Lung microvascular endothelial cell (primary cell): ENCODE data around the gene GREB1L. TPM values are rescaled to one million over a fixed set of nuclear protein-coding genes. Genes with fewer than 3 reads are reported as not detected.
"Not testable (repeated sequence)": the region's sequence is repeated elsewhere in the genome, so short reads cannot be mapped to it uniquely, and the experiment has no call there.

Experiments
- DNase-seq, 2 donors: peaks; one replicate each; pipeline versions ENCODE4 v3.0.0 to v3.0.0-alpha.2; 2010; ENCODE audit warnings: low read depth in 2 of 2
- total RNA-seq: library from RNA; depleted of rRNA; stranded (reverse); fragments of >200 nt; gene quantifications from 2 replicates; pipeline ENCODE4 v1.2.1, GENCODE V29; 2014

GREB1L gene
- total RNA-seq, 1 donor from 2014 or later: 2.0 TPM

DNA sequence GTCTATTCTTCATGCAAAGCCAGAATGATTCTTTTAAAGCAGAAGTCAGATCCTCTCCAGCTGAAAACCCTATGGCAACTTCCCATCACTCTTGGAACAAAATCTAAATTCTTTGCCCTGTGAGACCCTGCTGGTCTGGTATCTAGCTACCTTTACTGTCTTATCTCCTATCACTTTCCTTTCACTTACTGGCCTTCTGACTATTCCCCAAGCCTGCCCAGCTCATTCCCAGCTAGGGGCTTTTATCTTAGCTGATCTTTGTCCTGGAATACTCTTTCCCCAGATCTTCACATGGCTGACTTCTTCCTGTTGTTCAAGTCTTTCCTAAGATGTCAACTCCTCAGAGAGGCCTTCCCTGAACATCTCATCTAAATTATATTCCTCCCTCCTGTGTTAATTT lies 63.6 kb downstream of the GREB1L start:
- DNase-seq: no peak

DNA sequence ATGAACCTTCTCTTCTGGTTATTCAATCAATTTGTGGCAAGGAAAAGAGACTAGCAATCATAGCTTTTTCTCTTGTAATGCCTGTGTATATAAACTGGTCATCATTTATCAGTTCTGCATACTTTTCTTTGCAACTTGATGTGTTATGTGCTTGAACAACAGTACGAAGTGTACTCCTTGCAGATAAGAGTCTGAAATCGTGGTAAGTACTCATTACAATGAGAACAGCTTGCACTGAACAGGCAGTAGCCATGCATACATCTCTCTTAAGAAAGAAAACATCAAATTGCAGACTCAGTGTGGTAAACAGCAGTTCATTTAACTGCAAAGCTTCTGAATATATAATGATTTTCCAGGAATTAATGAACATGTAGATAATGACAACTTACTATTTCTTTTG lies 64.3 kb downstream of the GREB1L start:
- DNase-seq: no peak

DNA sequence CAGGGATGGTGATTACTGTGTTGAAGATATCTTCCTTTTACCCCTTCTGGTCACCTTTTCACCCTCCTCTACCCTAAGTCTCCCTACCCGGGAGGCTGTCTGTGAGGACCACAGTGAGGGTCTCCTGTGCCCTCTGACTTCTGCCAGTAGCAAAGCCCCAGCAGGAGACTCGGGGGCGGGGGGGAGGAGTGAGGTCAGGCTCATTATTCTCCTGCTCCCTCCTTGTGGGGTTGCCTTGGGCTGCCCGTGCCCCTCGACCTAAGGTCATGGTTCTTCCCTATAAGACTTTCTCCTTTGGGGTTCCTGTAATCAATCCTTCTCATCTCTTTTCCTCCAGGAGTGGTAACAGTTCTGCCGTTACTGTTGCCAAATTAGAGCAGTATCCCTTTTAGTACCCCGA lies 65.5 kb downstream of the GREB1L start:
- DNase-seq: no peak

DNA sequence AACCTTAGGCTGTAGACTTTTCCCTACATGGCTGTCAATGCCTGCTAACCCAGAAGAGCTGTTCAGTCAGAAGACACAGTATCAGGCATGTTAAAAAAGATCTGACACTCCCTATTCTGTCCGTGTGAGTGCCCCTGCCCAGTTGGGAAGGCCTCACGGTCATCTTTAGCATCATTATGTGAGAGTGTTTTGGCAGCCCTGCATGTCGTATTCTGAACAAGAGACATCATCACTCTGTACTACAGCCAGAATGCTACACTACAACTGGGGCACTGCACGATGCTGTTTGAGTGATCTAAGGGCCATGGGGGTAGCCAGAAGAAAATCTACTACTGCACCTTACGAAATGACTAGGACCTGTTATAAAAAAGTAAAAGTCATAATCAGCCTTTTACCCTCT lies 67.2 kb downstream of the GREB1L start:
- DNase-seq: no peak

DNA sequence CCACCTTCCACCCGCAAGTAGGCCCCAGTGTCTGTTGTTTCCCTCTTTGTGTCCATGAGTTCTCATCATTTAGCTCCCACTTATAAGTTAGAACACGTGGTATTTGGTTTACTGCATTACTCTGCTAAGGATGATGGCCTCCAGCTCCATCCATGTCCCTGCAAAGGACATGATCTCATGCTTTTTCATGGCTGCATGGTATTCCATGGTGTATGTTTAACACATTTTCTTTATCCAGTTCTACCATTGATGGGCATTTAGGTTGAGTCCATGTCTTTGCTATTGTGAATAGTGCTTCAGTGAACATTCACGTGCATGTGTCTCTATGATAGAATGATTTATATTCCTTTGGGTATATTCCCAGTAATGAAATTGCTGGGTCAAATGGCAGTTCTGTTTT lies 69.9 kb downstream of the GREB1L start:
- DNase-seq: not testable (repeated sequence)

DNA sequence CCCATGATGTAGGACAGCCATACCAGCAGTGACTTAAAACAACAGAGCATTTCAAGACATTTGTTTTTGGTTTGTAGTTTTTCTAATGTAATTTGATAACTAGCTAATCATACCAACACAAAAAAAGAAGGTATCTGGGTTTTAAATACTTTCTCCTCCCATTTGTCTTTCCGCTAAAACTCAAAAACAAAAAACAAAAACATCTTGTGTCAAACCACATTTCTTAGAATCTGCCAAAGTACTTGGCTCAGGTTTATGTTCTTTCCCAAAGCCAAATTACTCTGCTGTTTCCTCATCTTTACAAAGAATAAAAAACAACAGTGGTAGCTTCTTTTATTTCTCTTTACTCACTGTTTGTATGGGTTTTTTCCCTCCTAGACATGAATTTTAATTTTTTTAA lies 71.5 kb downstream of the GREB1L start:
- no peak for DNase-seq

DNA sequence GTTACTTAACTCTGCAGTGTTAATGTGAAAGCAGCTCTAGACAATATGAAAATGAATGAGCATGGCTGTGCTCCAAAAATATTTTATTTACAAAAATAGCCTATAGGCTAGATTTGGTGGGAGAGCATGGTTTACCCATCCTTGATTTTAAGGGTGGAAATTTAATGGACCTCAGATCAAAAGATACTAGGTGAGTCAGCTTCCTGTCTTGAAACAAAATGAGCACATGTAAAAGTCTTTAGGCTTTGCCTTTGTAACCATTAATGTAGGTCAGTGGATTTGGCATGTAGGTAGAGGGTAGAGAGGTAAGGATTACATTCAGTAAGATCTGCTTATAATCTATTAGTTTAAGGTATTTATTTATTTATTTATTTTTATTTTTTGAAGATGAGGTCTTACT lies 72.7 kb downstream of the GREB1L start:
- peak in 1 of 2 donors; percentile 10 for DNase-seq

DNA sequence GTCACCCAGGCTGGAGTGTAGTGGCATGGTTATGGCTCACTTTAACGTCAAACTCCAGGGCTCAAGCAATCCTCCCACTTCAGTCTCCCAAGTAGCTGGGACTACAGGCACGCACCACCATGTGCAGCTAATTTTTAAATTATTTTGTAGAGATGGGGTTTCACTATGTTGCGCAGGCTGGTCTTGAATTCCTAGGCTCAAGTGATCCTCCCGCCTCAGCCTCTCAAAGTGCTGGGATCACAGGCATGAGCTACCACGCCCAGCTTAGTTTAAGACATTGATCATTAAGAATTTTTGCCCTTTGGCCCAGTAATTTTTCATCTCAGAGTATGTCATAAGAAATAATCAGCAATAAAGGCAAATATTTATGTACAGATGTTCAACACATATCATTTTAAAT lies 73.1 kb downstream of the GREB1L start:
- DNase-seq: not testable (repeated sequence)

DNA sequence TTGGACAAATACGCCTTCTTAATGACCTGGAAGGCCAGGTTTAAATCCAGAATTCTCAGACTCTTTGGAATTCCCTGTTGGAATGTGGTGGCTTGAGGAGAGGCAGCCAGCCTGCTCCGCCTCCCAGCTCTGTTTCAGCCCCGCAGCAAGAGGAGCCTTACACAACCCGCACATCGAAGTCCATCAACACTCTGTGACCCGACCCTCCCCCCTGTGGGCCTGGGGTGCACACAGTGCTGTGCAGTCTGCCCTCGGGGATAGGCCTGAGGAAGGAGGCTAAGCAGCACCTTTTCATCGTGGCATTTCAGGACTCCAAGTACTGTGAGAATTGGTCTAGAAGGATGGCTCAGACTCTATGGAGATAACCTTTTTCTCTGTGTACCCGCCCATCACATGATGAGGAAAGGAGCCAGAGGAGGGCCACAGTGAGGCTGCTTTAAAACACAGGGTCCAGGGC lies 73.7 kb downstream of the GREB1L start:
- no peak for DNase-seq

DNA sequence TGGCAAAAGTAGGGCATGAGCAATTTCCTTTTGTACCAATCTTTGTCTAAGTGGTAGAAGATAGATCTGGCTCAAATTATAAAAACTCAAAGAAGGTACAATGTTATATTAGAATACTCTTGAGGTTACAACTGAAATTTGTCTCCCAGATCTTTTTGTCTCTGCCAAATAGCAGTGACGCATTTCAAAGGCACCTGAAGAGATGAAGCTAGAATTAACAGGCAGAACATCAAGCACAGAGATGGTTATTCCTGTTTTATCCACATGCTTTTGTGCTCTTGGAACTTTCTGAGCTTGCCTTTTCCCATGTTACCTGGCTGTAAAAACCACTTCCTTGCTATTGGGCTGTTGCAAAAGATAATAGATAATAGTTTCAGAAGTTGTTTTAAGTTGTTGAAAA lies 74.3 kb downstream of the GREB1L start:
- no peak for DNase-seq

DNA sequence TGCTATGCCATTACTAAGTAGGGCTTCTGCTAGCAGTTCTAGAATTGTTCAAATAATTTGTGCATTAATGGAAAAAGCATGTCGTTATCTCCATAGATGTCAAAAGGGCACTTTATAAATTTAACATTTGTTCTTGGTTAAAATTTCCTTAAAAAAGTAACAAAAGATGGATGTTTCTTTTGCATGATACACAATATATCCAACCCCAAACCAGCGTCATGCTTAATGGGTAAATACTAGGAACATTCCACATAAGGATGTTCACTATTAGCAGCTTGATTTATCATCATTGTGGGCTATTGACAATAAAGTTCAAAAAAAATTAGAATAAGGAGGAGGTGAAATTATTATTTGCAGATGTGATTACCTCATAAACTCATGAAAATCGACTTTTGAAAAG lies 79.7 kb downstream of the GREB1L start:
- DNase-seq: no peak

DNA sequence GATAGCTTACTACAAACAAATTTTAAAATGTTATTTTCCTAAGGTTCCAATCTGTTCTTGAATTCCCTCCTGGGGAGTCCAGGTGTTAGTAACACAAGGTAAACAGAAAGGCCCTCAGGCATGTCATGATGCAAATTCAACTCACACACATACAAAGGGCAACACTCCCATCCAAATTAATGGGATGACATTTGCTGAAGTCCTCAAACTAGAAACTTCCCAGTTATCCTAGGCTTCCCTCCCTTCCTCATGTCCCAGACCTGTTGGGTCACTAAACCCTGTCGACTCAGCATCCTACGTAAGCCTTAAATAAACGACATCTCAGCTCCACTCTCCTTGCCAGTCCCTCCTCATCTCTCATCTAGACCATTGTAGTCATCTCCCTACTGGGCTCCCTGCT lies 85.1 kb downstream of the GREB1L start:
- no peak for DNase-seq

DNA sequence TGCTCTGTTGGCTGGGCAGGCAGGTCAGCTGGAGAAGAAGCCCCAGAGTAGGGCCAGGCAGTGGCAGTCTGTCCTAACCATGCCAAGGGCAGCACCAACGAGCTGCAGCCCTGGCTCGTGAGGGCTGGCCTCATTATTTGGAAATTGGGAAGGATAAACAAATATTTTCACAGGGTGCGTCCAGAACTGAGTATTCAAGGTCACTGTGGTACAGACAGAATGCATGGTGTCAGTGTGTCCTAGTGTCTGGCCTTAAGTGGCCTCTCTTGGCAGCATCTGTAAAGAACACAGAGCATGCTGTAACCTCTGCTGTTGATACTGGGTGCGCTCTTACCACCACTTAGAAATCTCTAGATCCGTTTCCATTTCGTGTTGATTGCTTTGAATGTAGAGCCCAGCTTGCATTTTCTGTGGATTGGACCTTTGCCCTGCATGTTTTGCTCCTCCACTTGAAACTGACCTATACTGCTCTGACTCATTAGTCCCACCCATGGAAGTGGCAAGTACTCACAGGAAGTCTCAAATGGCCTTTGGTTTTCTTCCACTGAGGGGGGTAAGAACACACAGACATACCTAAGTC lies 88.2 kb downstream of the GREB1L start:
- peak in 1 of 2 donors; percentile 78 for DNase-seq

DNA sequence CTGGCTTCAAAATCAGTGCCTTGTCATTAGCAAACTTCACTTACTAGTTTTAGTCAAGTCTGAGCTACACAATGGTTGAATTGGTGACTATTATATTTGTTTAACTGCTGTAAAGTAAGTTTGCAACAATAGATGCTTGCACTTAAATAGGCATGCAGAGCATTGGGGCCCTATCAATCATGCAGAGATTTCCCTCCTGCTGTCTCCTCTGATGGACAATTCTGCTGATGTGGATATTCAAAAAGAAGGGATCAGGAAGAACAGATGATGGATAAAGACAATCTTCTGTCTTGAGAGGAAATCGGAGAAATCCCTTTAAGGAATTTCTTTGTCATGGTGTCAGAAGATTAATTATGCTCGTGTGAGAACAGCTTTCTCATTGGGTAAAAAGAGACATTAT lies 89.0 kb downstream of the GREB1L start:
- no peak for DNase-seq

DNA sequence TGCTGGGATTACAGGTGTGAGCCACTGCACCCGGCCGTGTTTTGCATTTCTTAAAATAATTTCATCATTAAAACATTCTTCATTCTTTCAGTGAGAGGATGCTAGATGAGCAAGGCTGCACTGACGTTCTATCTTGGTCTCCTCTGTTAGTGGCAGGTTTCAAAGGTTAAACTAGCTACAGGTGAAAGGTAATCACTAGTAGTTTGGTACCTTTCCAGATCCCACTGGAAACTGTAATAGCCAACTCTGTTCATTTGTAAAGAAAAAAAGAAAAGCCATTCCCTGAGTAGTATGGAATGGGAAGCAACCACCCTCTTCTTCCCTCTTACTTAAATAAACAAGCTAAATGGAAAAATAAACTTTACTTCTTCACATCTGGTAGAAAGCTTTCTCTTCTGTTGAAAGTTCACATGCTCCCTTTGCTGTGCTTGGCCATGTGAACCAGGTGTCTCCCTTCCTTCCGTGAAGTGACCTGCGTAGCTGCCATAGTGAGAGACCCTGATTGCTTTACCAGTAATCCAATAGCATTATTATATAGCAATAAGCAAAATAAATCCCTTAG lies 94.0 kb downstream of the GREB1L start:
- no peak for DNase-seq

DNA sequence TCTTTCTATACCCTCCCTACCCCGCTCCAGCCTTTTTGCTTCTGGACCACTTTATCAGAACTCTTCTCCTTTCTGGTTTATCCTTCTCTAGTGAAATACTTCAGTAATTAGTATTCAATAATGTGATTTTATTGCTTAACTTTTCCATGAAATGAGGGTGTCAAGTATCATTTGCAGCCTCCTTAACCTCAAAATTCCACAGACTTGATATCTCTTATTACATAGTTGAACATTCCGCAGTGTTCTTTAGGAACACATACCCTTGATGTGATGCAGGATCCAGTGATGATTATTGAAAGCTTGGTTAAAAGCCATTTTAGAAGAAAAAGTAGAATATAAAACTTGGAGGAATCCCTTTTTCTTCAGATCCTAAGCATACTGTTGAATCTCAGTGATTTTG lies 94.8 kb downstream of the GREB1L start:
- DNase-seq: no peak

DNA sequence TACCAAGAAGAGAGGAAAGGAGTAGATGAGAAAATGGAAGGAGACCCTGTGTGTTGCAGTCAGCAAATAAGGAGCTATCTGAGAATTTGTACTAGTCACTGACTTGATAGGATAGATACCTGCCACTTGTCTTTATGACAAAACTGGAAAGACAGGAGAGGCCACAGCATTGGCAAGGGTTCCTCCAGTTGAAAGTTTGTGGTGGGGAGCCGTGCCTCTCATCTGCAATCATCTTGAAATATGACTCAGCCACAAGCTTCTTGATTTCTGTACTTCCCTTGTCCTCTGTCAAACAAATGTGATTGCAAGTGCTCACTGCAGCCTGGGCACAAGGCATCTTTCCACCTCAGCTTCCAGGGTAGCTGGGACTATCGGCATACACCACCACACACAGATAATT lies 99.1 kb downstream of the GREB1L start:
- DNase-seq: no peak

DNA sequence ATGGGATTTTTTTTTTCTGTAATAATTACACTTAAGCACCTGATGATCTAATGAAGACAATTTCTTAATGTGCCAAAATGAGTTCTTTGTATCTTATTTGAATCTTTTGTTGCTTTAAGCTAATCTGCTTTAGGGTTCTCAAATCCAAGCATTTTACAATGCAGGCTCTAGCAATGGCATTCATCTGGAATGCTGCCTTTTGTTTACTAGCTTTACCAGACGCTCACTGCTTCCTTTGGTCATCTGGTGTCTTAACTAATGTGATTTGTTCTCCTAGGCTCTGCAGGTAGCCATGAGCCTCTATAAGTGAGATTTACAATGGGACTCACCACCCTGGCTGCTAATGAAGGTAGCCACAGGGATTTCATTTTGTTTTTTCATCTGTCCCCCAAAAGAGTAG lies 100.3 kb downstream of the GREB1L start:
- DNase-seq: no peak

DNA sequence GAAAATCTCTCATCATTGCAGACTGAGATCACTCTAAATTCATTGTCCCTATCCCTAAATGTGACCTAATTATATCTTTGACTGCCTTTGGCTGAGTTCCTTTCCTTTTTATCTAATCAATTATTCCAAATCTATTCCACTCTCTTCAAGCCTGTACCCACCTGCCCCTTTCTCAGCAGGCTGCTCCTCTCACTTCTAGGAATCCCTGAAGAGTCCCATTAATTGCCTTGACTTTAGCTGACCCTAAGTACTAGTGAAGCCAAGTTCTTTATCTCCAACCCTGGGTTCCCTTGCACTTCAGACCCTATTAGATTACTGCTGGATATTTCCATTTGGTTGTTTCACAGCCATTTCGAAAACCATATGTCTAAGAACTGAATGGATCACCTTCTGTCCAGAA lies 102.8 kb downstream of the GREB1L start:
- DNase-seq: no peak

DNA sequence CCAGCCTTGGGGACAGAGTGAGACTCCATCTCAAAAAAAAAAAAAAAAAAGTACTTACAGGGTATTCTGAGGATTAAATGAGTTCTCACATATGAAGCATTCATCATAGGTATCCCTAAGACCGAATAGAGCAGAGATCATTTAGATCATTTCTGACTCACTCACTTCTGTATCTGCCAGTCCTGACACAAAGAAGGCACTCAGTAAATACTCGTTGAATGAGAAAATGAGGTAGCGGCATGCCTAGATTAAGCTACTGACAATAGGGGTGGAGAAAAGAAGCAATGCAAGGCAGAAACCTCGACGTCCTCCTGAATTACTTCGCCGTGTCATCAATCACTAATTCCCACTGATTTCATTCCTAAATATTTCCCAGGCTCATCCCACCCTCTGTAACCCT lies 103.8 kb downstream of the GREB1L start:
- DNase-seq: no peak

DNA sequence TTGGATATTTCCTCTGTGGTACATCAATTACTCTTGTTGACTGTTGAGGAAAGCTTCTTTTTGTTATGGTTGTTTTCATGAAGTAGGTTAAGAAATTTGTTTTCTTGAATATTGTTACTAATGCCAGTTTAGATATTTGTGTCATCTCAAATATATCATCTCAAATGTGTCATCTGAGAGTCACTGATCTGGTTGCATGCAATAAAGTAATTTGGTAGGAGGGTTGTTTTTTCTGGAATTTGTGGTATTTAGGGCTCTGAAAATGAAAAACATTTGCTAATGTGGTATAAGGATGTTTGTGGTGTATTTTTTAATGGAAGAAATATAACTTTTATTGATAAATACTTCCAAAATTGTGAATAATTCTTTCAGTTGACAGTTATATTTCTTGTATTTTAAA lies 117.7 kb downstream of the GREB1L start:
- DNase-seq: no peak

DNA sequence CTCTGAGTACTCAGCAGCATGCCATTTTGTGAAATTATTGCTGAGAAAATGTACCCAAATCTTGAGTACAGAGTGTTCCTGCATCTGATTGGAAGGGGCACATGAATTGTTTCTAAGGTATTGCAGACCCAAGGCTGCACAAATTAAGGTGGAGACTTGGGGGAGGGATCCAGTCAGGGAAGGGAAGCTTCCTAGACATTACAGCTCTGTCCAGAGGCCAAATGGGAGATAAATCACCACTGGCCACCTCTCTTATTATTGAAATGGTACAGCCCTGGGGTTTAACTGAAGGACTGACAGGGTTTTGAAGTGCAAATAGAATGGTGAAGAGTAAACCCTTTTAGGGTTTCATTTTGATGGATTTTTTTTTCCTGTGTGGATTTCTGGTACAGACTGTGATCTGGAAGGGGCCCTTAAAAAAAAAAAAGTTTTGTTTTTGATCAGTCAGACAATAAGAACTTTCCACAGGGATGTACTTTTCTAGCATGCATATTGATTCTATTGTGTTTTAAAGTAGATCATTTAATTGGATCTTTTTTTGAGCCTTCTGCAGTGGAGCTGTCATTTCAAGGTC lies 119.4 kb downstream of the GREB1L start:
- no peak for DNase-seq

DNA sequence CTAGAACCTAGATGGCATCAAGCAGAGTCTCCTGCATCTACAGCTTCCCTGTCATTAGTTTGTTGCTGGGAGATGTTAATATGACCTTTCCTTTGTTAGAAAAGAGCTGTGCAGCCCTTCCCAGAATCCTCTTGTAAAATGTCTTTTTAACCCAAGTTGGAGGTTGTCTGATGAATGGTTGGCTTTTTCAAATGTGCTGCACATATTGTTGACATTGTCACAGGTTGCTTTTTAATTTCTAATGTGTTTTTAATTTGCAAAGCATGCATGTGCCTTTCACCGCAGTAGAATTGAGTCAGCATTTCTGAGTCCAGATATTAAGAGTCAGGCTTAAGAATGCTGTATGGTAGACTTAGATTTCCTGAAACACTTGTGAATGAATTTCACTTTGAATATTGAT lies 120.8 kb downstream of the GREB1L start:
- DNase-seq: no peak

DNA sequence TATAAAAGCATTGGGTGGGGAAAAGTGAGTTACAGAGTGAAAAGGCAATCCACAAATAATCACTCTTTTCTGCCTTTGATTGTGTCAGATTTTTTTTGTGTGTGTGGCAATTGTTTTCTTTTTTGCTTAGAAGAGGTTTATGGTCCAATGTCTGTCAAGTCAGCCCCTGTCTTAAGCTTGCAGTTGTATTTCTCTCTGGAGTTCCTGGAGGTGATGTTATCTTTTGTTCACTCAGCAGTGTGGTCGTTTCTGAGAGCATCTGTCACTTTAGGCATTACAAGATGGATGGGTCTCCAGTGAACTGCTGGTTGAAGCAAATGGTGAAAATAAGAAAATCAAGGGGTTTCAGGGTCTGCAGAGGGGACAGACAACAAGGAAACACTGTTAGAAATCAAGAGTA lies 121.3 kb downstream of the GREB1L start:
- no peak for DNase-seq
